Esophagus muscularis mucosa (tissue), 4 donors: ENCODE results near the gene BZW2. TPM values are rescaled to one million over a fixed set of nuclear protein-coding genes. Genes with fewer than 3 reads are reported as not detected.

ENCODE experiments used
- DNase-seq: peaks from one replicate; pipeline ENCODE4 v3.0.0-alpha.2; 2017; ENCODE audit errors: extremely low spot score
- H3K27ac ChIP-seq, 4 donors: fragments of 200-600 bp; sonication (generic); replicated peaks in 1 of 4; 1 replicate in 3 of 4; 2 replicates in 1 of 4; pipeline ENCODE4 v1.5.1; 2016 to 2019; ENCODE audit warnings: mild to moderate bottlenecking in 1 of 4
- H3K27me3 ChIP-seq, 4 donors: fragments of 200-600 bp; sonication (generic); one replicate each; pipeline versions ENCODE4 v1.5.1 to v1.6.0; 2016 to 2019
- H3K36me3 ChIP-seq, 4 donors: fragments of 200-600 bp; sonication (generic); one replicate each; pipeline ENCODE4 v1.5.1; 2016 to 2019
- H3K4me1 ChIP-seq, 4 donors: fragments of 200-600 bp; sonication (generic); one replicate each; pipeline ENCODE4 v1.5.1; 2016 to 2019
- H3K4me3 ChIP-seq, 4 donors: fragments of 200-600 bp; sonication (generic); 1 replicate in 2 of 4; 2 replicates in 2 of 4; pipeline ENCODE4 v1.5.1; 2016 to 2019; ENCODE audit warnings: mild to moderate bottlenecking in 4 of 4, moderate library complexity in 1 of 4
- H3K9me3 ChIP-seq, 4 donors: fragments of 200-600 bp; sonication (generic); 1 replicate in 3 of 4; 2 replicates in 1 of 4; pipeline ENCODE4 v1.5.1; 2016 to 2019
- CTCF ChIP-seq, 3 experiments: fragments of 200-600 bp in 2 of 3; fragments of 450-650 bp in 1 of 3; sonication (generic) in 2 of 3; IDR thresholded peaks; one replicate each; pipeline ENCODE4 v1.5.1; 2017 to 2019; ENCODE audit warnings: antibody characterized with exemption in 3 of 3, mild to moderate bottlenecking in 2 of 3, moderate library complexity in 1 of 3
- EP300 ChIP-seq: sonication (generic); formaldehyde crosslinking; IDR thresholded peaks from one replicate; pipeline ENCODE4 v1.6.1; 2017; ENCODE audit warnings: antibody characterized with exemption
- POLR2A ChIP-seq: fragments of 450-650 bp; IDR thresholded peaks from one replicate; pipeline ENCODE4 v1.6.1; 2017; ENCODE audit warnings: antibody characterized with exemption, moderate library complexity, mild to moderate bottlenecking, low read depth
- POLR2AphosphoS5 ChIP-seq, 2 donors: sonication (generic); formaldehyde crosslinking; IDR thresholded peaks; one replicate each; pipeline ENCODE4 v1.6.1; 2017; ENCODE audit warnings: antibody characterized with exemption in 2 of 2
- WGBS: methylation state at CpG from one replicate; pipeline ENCODE4 v1.1.5; 2018; 5-methylcytosine and 5-hydroxymethylcytosine counted together
- intact Hi-C: fragments of 100-400 bp; cut with DNase I; formaldehyde crosslinking; loops from one replicate; pipeline ENCODE4 v1.15.1; 2023
- total RNA-seq, 4 donors: library from RNA; depleted of rRNA; stranded (reverse); fragments of >200 nt; gene quantifications; one replicate each; pipeline versions ENCODE4 v1.1.0 to v1.2.1, GENCODE V29; 2016

The BZW2 gene
- total RNA-seq, 4 donors from 2014 or later: 48.1 to 73.9 (median 62.4) TPM

GRCh38 chr7:16630654-16631053, 15.3 kb upstream of the BZW2 start:
- Histone ChIP-seq H3K4me3 (no peak overlapping the region), H3K9me3 (no peaks in the 10 kb centered on the region), H3K27me3 (no peaks in the 10 kb centered on the region), H3K4me1 (peaks cover 8 to 25% (median 21%) of the 10 kb centered on the region in 4 donors), H3K27ac (no peak overlapping the region), H3K36me3 (peaks cover 0 to 12% (median 5%) of the 10 kb centered on the region in 4 donors)
- 68% methylated on average over 1 of the region's 1 CpG for WGBS
- no peak for DNase-seq
- intact Hi-C loops: loop anchor here (10.0 kb wide), 1 partner anchor 674 kb away; no protein-coding TSS in a partner anchor
- TF ChIP-seq CTCF (IDR thresholded peaks at IDR 0.05) (no peak), POLR2A (no peak), EP300 (no peak), POLR2AphosphoS5 (IDR thresholded peaks at IDR 0.05) (no peak)

- TF ChIP-seq POLR2AphosphoS5 (IDR thresholded peaks at IDR 0.05): peak; percentile 26
- TF ChIP-seq CTCF (IDR thresholded peaks at IDR 0.05): no peak
- TF ChIP-seq EP300: no peak
- WGBS: 48% methylated on average over 4 of the region's 4 CpGs
- H3K27ac ChIP-seq: peak overlapping the region; percentile 39 to 71 (median 62)
- no peaks in the 10 kb centered on the region for H3K9me3 ChIP-seq
- peaks cover 0 to 3% (median 0%) of the 10 kb centered on the region in 4 donors for H3K36me3 ChIP-seq
- no peaks in the 10 kb centered on the region for H3K27me3 ChIP-seq
- intact Hi-C loops: loop anchor here (10.0 kb wide), 1 partner anchor 670 kb away; no protein-coding TSS in a partner anchor
- H3K4me1 ChIP-seq: peaks cover 36 to 58% (median 56%) of the 10 kb centered on the region in 4 donors
- H3K4me3 ChIP-seq: peak overlapping the region in 2 of 4 donors; percentile 16 to 37
- DNase-seq: no peak
Measured at GRCh38 chr7:16634271-16634738, 11.7 kb upstream of the BZW2 start.

- Histone ChIP-seq H3K36me3 (peaks cover 0 to 3% (median 0%) of the 10 kb centered on the region in 4 donors), H3K9me3 (no peaks in the 10 kb centered on the region), H3K27ac (peak overlapping the region; percentile 39 to 67 (median 56)), H3K4me3 (peak overlapping the region in 2 of 4 donors; percentile 1 to 3), H3K27me3 (no peaks in the 10 kb centered on the region), H3K4me1 (peaks cover 47 to 71% (median 68%) of the 10 kb centered on the region in 4 donors)
- 36% methylated on average over 1 of the region's 1 CpG for WGBS
- TF ChIP-seq POLR2AphosphoS5 (IDR thresholded peaks at IDR 0.05) (no peak), POLR2A (no peak), CTCF (IDR thresholded peaks at IDR 0.05) (no peak), EP300 (no peak)
- DNase-seq: no peak
- intact Hi-C loops: loop anchor here (10.0 kb wide), 1 partner anchor 668 kb away; no protein-coding TSS in a partner anchor
Measured at GRCh38 chr7:16636555-16637101, 9.4 kb upstream of the BZW2 start.

GRCh38 chr7:16637379-16637778, 8.6 kb upstream of the BZW2 start:
- intact Hi-C loops: loop anchor here (10.0 kb wide), 1 partner anchor 667 kb away; no protein-coding TSS in a partner anchor
- Histone ChIP-seq H3K27me3 (no peaks in the 10 kb centered on the region), H3K9me3 (no peaks in the 10 kb centered on the region), H3K4me1 (peaks cover 47 to 79% (median 76%) of the 10 kb centered on the region in 4 donors), H3K27ac (peak overlapping the region; percentile 39 to 67 (median 56)), H3K4me3 (peak overlapping the region in 2 of 4 donors; percentile 1 to 3), H3K36me3 (peaks cover 0 to 3% (median 0%) of the 10 kb centered on the region in 4 donors)
- no peak for TF ChIP-seq POLR2AphosphoS5 (IDR thresholded peaks at IDR 0.05)
- TF ChIP-seq EP300: no peak
- TF ChIP-seq POLR2A: no peak
- TF ChIP-seq CTCF (IDR thresholded peaks at IDR 0.05): no peak
- DNase-seq: no peak
- WGBS: 46% methylated on average over 5 of the region's 5 CpGs
